Thyroid gland (tissue), 4 donors: ENCODE measurements around the gene PPP2R5B.

Experiments
- POLR2A ChIP-seq, 2 donors: fragments of 450-650 bp; IDR thresholded peaks; one replicate each; pipeline ENCODE4 v1.6.1; 2017; ENCODE audit warnings: antibody characterized with exemption in 2 of 2, mild to moderate bottlenecking in 2 of 2, moderate library complexity in 1 of 2
- TF ChIP-seq, protein P1 (sequence below), 6 experiments: fragments of 200-600 bp in 3 of 6; fragments of 450-650 bp in 3 of 6; sonication (generic) in 3 of 6; IDR thresholded peaks; one replicate each; pipeline ENCODE4 v1.5.1; 2016 to 2019; ENCODE audit warnings: antibody characterized with exemption in 6 of 6, mild to moderate bottlenecking in 2 of 6, inconsistent platforms in 1 of 6, moderate library complexity in 1 of 6

DNA sequence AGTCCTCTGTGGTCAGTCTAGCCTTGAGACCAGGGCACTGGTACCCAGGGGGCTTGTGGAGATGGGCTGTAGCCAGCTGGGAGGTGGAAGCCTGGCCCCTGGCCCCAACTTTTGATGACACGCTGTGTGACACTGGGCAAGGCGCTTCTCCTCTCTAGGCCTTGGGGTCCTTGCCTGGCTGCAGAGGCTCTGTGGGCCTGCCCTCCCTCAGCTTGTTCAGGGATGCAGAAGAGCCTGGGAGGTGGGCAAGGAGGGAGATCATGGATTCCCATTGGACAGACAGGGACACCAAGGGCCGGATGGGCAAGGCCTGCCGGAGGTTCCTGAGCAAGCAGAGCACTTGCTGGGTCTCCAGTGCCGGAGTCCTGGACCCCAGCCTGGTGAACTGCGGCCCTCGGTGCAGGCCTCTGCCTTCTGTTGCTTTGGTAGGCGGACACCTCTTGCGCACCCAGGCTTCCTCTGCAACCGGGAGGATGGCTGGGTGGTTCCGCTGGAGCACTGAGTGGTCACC lies 1.3 kb upstream of the PPP2R5B start:
- TF ChIP-seq, protein P1, sequence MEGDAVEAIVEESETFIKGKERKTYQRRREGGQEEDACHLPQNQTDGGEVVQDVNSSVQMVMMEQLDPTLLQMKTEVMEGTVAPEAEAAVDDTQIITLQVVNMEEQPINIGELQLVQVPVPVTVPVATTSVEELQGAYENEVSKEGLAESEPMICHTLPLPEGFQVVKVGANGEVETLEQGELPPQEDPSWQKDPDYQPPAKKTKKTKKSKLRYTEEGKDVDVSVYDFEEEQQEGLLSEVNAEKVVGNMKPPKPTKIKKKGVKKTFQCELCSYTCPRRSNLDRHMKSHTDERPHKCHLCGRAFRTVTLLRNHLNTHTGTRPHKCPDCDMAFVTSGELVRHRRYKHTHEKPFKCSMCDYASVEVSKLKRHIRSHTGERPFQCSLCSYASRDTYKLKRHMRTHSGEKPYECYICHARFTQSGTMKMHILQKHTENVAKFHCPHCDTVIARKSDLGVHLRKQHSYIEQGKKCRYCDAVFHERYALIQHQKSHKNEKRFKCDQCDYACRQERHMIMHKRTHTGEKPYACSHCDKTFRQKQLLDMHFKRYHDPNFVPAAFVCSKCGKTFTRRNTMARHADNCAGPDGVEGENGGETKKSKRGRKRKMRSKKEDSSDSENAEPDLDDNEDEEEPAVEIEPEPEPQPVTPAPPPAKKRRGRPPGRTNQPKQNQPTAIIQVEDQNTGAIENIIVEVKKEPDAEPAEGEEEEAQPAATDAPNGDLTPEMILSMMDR (IDR thresholded peaks at IDR 0.05): no peak
- TF ChIP-seq POLR2A (IDR thresholded peaks at IDR 0.05): no peak
